ENCODE results near the gene SOX6. TPM values are rescaled to one million over a fixed set of nuclear protein-coding genes. Genes with fewer than 3 reads are reported as not detected.
"Not testable (repeated sequence)": the region's sequence is repeated elsewhere in the genome, so short reads cannot be mapped to it uniquely, and the experiment has no call there.

SOX6 gene
- total RNA-seq, 2 donors from 2014 or later, result 7.6 to 7.8 TPM

DNA sequence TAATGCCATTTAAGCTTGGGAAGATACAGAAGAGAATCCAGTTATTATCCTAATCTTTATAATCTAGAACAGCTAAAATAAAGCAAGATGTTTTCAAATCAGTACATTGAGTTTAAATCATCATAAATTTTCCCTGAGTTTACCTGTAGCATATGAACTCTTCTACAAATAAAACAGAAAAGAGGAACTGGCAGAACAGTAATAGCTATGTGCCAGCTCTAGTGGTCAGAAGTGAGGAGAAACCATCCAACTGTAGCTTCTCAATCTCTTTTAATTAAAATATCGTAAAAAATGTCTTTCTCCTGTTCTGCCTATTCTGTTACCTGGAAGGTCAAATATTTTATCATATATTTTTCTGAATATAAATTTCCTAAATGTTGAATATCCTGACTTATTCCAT is 266.9 kb downstream of the SOX6 start:
- ATAC-seq (no peak), DNase-seq (no peak)
- intact Hi-C loops (cut with DNase I, micrococcal nuclease), result no loop called here

DNA sequence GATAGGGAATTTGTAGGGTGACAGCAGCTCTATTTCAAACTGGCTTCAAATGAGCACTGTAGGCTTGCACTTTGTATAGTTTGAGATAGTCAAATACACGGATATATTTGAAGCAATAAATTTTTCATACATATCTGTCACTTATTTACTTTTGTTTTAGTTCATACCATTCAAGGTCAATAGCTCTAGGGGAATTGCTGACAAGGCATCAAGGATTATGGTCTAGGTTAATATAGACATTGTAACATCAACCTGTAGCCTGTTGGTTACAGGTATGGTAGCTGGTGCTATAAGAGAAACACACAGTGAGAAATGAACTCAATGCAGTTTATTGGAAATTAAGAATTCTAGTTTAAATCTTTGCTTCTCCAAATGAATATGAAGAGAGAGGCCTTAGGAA is 267.6 kb downstream of the SOX6 start:
- no peak for DNase-seq
- intact Hi-C loops (cut with DNase I, micrococcal nuclease), result no loop called here
- ATAC-seq, result peak; percentile 57

DNA sequence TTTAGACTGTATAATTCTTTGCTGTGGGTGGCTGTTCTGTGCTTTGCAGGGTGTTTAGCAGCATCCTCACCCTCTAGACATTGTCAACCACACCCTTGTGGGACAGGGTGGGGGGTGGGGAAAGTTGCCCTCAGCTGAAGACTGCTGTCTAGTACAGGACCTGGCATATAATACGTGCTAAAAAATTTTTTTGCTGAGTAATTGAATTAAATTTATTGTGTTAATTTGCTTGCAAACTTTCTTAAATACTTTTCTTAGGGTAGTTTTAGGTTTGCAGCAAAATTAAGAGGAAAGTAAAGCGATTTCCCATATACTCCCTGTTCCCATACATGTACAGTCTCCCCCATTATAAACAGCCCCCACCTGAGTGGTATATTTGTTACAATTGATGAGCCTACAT is 268.5 kb downstream of the SOX6 start:
- DNase-seq (no peak), ATAC-seq (no peak)
- intact Hi-C loops (cut with DNase I, micrococcal nuclease), result no loop called here

DNA sequence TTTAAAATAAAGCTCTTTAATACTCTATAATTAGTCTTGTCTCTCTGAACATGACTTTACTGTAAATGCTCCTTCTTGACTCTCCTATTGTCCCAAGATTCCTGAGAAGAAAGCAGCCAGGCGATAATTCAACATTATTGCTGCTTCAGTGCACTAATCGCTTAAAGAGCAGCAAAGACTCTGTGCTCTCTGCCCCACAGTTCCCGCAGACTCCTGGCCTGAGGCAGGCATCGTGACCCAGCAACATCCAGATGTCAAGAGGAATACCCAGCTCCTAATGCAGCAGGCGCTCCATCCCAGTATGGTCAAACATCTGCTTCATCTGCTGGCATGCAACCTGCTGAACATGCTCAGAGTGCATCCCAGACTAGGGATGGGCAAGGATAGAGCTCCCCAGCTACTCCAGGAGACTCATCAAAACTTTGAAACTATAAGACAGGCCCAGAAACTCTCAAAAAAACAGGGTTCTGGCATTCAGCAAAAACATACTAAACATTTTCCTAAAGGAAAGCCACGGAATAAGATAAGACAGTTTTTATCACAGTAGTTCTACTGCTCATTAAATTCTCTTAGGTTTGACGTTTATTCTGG is 270.0 kb downstream of the SOX6 start:
- DNase-seq (no peak), ATAC-seq (no peak)
- intact Hi-C loops (cut with DNase I, micrococcal nuclease), result no loop called here

DNA sequence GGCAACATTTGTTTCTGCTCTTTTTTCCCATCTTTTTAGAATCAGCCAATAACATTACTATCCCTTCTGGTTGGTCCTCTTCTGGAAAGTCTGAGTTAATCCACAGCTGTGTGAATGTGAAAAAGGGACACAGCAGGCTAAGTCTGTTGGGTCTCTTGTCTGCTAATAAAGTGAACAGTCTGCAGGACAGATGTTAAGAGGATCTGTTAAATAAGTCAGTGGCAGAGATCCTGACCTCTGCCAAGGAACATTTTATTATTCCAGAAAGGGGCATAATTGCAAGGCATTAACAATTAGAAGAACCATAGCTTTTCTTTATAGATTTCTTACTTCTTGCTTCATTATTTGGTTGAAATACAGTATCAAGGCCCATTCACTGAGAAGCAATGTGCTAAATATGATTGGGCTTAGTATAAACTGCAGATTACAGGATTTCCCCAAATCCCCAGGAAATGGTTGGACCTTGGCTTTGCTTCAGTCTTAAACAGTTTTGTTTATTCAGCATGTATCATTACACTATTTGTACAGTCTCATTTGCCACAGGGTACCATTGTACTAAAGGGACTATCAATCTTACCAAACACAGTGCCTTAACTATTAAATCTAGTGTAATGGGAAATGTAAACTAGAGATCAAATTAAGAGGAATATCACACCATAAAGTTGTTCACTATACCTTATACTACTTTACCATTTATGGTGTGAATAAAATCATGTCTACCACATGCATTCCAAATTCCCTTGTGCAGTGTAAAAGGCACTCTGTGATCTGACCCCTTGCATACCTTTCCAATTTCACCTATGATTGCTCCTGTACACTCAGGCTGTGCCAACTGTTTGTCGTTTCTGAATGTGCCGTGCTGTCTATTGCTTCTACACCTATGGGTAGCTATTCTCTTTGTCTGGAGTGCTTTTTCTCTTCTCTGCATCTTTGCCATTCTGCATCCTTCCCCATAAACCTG is 274.0 kb downstream of the SOX6 start:
- ATAC-seq (peak; percentile 89), DNase-seq (no peak)
- intact Hi-C loops (cut with DNase I, micrococcal nuclease), result no loop called here

DNA sequence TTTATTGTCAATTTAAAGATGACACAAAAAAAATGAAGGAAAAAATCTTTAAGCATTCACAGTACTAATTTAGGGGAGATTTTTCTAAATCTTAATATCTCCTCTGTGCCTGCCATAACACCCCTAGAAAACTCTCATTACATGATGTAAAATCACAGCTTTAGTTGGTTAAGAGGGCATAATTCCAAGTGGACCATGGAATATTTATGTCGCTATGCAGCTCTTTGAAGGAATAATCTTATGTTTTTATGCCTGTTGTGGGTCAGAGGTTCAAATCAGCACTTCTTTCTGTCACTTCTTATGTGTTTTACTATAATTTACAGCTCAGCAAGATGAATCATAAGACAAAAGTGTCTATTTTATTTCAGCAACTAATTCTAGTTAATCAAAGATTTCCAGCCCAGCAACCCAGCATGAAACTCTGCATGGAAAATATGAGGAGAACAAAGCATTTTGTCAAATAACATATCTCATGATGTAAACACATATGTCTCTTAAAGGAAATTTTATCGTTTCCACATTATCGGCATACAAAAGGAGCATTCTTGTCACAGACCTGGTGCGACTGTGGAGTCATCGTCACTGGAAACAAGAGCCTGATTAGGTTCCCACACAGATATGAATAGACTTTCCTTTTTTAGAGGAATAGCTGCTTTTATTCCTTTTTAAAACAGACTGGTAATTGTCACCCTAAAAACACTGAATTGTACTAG is 274.8 kb downstream of the SOX6 start:
- ATAC-seq (no peak), DNase-seq (no peak)
- intact Hi-C loops (cut with DNase I, micrococcal nuclease), result no loop called here

DNA sequence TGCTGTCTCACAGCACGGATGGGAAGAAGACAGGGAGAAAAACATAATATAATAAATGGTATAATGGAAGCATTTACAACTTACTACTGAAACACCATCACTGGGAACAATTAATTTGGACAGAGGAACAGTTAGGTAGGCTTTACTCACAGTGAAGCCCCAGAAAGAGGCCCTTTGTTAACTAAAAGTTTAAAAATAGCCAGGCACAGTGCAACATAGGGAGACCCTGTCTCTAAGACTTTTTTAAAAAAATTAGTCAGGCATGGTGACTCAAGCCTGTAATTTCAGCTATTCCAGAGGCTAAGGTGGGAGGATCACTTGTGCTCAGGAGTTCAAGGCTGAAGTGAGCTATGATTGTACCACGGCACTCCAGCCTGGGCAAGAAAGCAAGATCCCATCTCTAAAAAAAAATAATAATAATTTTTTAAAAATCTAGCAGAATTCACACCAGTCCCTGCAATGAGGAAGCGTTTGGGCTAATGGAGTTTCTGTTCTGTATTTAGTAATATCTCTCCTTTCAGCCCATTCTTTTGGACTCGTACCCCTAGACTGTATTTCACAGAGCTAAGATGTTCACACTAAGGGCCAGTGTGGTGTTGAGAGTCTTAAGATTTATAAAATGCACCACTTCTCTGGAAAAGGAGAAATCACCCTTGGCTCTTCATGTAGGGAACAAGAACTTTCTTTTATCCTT is 275.5 kb downstream of the SOX6 start:
- ATAC-seq (no peak), DNase-seq (no peak)
- intact Hi-C loops (cut with DNase I, micrococcal nuclease), result no loop called here

DNA sequence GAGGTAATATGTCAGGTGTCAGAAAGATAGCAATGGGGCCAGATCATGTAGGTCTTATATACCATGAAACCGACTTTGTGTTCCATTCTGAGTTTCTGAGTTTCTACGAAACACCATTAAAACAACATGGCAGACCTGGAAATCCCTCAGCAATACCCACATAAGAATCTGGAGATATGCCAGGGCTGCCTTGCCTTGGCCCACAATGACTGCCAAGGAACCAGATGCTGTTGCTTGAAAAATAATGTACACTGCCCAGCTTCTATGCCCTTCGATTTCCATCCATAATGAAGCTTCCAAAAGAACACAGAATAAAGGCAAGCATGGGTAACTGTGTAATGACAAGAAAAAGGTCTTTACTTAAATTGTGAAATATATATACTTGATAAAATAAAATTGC is 277.4 kb downstream of the SOX6 start:
- DNase-seq (no peak), ATAC-seq (no peak)
- intact Hi-C loops (cut with DNase I, micrococcal nuclease), result no loop called here

DNA sequence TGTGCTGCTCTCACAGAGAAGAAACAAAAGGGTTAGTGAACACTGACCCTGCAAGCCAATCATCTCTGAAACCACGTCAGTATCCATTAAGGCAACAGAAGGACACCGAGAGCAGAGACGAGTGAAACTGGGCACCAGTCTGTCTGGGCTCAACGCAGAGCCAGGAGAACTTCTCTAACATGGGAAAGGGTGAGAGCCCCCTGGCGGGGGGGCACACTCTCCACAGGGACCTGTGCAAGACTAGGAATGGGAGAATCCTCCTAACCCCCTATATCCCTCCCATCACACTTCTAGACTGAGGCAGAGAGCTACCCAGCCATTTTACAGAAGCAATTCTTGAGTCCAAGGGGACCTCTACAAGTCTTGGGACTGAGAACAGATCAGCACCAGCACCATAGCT is 285.8 kb downstream of the SOX6 start:
- intact Hi-C loops (cut with DNase I, micrococcal nuclease), result no loop called here
- DNase-seq (no peak), ATAC-seq (no peak)

DNA sequence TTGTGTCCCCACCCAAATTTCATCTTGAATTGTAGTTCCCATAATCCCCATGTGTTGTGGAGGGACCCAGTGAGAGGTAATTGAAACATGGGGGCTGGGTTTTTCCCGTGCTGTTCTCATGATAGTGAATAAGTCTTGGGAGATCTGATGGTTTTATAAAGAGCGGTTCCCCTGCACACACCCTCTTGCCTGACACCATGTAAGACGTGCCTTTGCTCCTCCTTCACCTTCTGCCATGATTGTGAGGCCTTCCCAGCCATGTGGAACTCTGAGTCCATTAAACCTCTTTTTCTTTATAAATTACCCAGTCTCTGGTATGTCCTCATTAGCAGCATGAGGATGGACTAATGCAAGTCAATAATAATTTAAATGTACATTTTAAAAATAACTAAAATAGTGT is 289.1 kb downstream of the SOX6 start:
- DNase-seq; intact Hi-C loops (cut with DNase I, micrococcal nuclease); ATAC-seq: not testable (repeated sequence)

DNA sequence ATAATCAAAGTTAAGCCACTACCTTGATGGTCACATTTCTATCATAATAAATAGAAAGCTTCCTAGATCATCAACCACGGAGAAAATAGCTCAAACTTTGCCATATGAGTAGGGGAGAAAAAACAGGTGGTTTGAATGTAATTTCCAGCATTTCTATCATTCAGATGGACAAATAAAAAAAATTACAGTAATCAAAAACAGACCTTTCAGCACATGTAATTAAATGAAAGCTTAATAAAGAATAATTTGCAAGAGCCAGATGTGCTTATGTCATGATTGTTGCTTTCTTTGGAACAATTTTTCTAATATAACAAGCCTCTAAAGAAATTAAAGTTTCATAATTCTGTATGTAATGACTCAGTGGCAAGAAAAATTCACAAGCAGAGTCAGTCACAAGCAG is 297.0 kb downstream of the SOX6 start:
- DNase-seq (no peak), ATAC-seq (no peak)
- intact Hi-C loops (cut with DNase I, micrococcal nuclease), result no loop called here

DNA sequence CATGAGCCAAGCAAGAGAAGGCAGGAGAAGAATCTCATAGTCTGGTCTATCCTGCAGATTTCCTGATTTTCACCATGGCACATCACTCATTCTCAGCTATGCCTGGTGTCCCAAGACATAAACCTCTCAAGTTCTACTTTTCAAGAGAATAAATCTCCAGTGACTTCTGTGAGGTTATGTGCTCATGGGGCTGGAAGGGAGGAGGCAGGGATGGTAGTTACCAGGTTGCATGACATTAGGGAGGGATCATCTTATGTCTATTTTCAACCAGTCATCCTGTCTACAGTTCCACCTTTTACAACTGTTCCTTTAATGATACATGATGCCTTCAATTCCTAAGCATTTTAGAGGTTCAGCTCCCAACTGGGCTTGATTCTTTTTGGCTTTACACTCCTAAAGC is 297.7 kb downstream of the SOX6 start:
- ATAC-seq, result no peak
- no peak for DNase-seq
- intact Hi-C loops (cut with DNase I, micrococcal nuclease), result no loop called here

DNA sequence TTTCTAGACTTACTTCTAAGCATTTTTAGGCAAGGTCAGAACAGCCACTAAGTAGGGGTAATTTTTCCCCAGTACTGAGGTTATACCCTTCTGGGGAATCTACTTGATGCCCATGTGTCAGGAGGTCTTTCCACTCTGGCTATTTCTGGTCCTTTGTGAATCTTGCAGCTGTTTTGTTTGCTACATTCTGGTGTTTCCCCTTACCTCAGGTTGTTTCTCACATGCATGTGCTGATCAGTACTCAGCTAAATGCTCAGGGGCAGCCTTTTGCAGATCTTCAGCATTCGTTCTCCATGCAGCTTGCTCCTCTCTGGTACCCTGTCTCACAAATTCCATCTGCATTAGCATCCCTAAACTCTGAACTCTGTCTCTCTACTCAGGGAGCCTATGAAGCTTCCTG is 303.6 kb downstream of the SOX6 start:
- no peak for DNase-seq
- intact Hi-C loops (cut with DNase I, micrococcal nuclease), result no loop called here
- ATAC-seq, result no peak

DNA sequence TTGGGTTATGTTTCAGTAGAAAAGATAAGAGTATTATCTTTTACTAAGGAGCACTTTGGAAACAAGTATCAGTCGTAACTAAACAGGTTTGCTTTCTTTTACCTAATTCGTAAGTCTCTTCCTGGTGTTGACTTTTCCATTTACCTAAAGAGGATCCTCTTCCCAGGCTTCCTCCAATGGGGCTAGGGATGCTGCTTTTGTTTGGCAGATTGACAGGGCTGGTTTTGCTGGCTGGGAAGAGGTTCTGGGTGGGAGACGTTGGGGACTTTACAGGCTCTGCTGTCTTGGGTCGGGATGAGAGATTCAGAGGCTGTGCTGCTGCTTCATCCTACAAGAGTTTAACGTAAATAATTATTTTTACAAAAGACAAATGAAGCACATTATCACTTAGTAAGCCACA is 306.7 kb downstream of the SOX6 start:
- intact Hi-C loops (cut with DNase I, micrococcal nuclease), result no loop called here
- ATAC-seq (no peak), DNase-seq (no peak)

DNA sequence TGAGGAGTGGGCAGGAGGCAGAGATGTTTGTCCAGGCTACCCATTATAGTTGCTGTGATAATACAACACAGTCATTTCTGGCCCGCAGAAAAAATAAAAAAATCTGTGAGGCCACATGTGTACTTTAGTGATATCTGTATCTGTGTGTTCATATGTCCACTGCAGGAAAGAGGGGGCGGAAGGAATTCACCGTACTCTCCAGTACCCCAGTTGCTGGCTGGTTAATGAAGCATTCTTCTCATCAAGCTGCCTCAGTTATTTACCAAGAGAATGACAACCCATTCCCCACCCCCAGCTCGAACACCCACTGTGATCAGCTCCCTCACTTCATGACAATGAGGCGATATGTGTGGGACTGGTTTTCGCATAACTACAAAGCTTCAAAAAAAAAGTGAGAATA is 309.3 kb downstream of the SOX6 start:
- no peak for ATAC-seq
- intact Hi-C loops (cut with DNase I, micrococcal nuclease), result no loop called here
- no peak for DNase-seq

DNA sequence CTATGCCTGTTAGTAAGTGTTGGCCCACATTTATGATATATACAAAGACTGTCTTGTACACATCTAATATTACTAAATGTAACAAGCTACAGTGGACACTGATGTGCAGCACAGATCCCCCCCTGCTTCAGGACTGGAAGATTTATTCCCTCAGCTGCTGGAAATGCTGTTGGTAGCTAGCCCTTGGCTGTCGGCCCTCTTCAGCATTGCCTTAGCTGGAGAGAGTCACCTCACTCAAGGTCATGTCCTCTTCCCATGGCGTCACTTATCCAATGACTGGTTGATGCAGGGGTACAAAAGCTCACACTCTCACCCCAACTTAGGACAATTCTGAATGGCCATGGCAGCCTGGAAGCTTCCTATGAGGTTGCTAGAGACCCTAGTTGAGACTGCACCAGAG is 312.7 kb downstream of the SOX6 start:
- intact Hi-C loops (cut with DNase I, micrococcal nuclease), result no loop called here
- DNase-seq, result no peak
- no peak for ATAC-seq

DNA sequence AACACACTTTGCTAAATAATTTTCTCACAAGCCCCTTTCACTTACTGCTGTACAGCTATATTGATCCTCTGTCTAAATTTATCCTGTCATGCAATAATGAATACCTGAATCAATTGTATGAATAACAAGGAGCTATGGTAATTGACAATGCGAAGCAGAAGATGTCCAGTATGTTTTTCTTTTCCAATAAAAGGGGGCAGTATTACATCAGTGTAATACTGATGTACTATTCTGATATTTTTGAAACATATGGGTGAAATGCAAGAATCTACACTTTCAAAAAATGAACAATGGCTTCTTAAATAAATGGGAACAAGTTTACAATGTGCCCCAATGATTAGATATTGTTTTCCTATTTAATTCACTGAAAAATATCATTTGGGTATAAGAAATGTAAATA is 315.1 kb downstream of the SOX6 start:
- intact Hi-C loops (cut with DNase I, micrococcal nuclease), result no loop called here
- ATAC-seq (no peak), DNase-seq (no peak)

DNA sequence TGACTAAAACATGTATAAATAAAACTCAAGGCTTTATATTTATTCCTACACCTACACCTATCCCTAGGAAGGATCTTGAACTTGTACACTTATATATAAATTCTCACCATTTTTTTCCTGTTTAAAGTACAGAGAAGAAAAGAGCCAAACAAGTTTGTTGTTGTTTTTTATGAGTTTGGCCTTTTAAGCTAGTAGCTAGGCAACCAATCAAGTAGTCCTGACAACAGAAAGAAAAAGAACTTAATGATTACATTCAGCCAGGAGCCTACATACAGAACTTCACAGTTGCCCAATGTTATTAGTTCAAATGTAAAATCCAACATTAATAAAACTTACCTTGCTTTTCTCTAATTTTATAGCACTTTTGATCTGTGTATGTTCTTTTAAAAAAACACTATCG is 316.2 kb downstream of the SOX6 start:
- no peak for ATAC-seq
- intact Hi-C loops (cut with DNase I, micrococcal nuclease), result no loop called here
- DNase-seq, result no peak

DNA sequence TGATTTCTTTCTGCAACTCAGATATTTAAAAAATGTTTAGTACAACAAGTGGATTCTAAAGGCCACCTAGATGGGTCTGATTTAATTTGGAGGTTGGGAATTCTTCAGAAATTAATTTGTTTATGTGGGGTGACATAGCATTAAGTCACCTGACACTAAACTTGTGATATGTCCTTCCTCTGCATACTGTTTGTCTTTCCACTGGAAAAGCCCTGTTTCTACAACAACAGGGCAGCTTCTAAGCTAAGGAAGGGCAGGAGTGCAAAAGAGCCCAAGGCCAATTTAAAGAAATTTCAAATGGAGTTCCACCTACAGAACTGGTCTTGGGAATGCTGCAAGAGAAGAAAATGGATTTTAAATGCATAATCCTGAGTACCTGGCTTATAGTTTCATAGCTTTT is 319.2 kb downstream of the SOX6 start:
- no peak for DNase-seq
- intact Hi-C loops (cut with DNase I, micrococcal nuclease), result no loop called here
- ATAC-seq, result no peak

DNA sequence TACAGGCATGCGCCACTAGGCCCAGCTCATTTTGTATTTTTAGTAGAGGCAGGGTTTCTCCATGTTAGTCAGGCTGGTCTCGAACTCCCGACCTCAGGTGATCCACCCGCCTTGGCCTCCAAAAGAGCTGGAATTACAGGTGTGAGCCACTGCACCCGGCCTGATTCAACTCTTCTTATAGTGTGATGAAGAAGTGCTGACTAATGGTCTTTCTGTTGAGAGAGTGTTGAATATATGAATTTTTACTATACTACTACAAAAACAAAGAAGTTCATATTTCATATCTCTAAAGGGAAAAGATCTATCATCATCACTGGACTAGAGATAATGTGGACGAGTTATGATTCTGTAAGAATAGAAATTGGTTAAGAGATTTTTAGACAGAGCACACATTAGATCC is 320.1 kb downstream of the SOX6 start:
- intact Hi-C loops (cut with DNase I, micrococcal nuclease), result no loop called here
- DNase-seq (no peak), ATAC-seq (no peak)
